22Rv1 (cell line): ENCODE measurements around the gene THRB.

Source experiments
- CTCF ChIP-seq: fragments of 450-650 bp; IDR thresholded peaks from 2 replicates; pipeline ENCODE4 v1.5.1; 2017; ENCODE audit warnings: mild to moderate bottlenecking
- ZFX ChIP-seq: fragments of 450-650 bp; IDR thresholded peaks from 2 replicates; pipeline ENCODE4 v1.6.1; 2017; ENCODE audit warnings: antibody characterized with exemption, borderline replicate concordance

GRCh38 chr3:24372559-24373197 lies 122.0 kb downstream of the THRB start:
- no peak for TF ChIP-seq CTCF
- TF ChIP-seq ZFX: no peak
